Activated naive CD4-positive, alpha-beta T cell treated with anti-CD3 and anti-CD28 coated beads, Interleukin-2, amount 10 ng/mL, durations not matched to agents 5 hours and 36 hours (primary cell): ENCODE data around the gene CAVIN3. TPM values are rescaled to one million over a fixed set of nuclear protein-coding genes. Genes with fewer than 3 reads are reported as not detected.

ENCODE experiments used
- total RNA-seq, 2 experiments: library from RNA; stranded (reverse); gene quantifications; one replicate each; pipeline ENCODE4 v1.2.3, GENCODE V29; 2021

The CAVIN3 gene, protein sequence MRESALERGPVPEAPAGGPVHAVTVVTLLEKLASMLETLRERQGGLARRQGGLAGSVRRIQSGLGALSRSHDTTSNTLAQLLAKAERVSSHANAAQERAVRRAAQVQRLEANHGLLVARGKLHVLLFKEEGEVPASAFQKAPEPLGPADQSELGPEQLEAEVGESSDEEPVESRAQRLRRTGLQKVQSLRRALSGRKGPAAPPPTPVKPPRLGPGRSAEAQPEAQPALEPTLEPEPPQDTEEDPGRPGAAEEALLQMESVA
- total RNA-seq = 1 to 10 TPM; 1.3 to 1.5 TPM

DNA sequence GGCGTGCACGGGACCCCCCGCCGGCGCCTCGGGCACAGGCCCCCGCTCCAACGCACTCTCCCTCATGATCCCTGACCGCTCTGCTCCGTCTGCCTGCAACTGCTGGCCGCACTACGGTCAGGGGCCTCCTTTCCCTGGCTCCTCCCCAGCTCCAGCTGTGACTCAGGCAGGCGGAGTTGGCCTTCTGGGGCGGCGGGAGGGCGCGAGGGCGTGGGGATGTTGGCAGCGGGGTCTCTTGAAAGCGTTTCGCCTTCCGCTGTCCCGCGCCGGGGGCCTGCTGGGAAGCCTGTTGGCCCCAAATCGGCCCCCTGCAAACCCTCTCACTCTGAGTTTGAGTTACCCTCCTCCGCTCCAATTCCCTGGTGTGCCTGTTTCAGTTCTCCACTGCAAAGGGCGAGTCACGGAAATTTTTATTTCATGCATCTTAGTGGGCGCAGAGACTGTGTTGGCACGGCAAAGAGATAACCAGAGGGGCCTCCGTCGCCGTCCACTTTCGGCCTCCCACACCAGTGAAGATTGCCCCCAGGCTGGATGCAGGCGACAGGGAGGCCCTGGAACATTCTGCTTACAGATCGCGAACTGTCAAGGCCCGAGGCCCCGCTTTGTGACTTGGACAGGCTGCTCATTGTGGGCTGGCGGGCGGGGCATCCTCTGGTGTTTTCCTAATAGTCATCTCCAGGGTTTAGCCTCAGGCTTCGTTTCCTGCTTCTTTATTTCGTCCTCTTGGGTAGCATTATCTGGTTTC, at the start of gene CAVIN3:
Gene CAVIN3, minus strand, starts transcription at position 91 of the 745 bp plus-strand sequence. Its CDS starts 25 bp downstream, at position 66.

Other genes starting within 250 kb of the CAVIN3 start
- gene OR56B4, start 212.8 kb downstream of the CAVIN3 start, total RNA-seq = not detected
- gene OR52B2, start 150.2 kb downstream of the CAVIN3 start, total RNA-seq = not detected
- gene OR52W1, start 121.3 kb downstream of the CAVIN3 start, total RNA-seq = not detected
- gene C11orf42, start 114.9 kb downstream of the CAVIN3 start, total RNA-seq = not detected
- gene FHIP1B, start 85.9 kb downstream of the CAVIN3 start, total RNA-seq = 10 to 100 TPM; 24.1 to 24.3 TPM
- under 1 TPM in 1 of 2 experiments, not detected in 1; 0.22 TPM for gene CNGA4, start 81.4 kb downstream of the CAVIN3 start, total RNA-seq
- not detected for gene CCKBR, start 60.7 kb downstream of the CAVIN3 start, total RNA-seq
- 10 to 100 TPM; 50.0 to 50.1 TPM for gene SMPD1, start 70.0 kb upstream of the CAVIN3 start, total RNA-seq
- 10 to 100 TPM; 63.5 to 66.8 TPM for gene APBB1, start 98.6 kb upstream of the CAVIN3 start, total RNA-seq
- under 1 TPM in 1 of 2 experiments, not detected in 1; 0.39 TPM for gene HPX, start 120.5 kb upstream of the CAVIN3 start, total RNA-seq
- 1 to 10 TPM; 7.5 to 9.3 TPM for gene TRIM3, start 153.4 kb upstream of the CAVIN3 start, total RNA-seq
- 10 to 100 TPM; 40.7 to 42.8 TPM for gene ARFIP2, start 160.8 kb upstream of the CAVIN3 start, total RNA-seq
- 10 to 100 TPM; 40.9 to 42.2 TPM for gene TIMM10B, start 161.0 kb upstream of the CAVIN3 start, total RNA-seq
- gene DNHD1, start 176.8 kb upstream of the CAVIN3 start, total RNA-seq = 10 to 100 TPM; 18.5 to 21.1 TPM